OCI-LY7 (cell line): ENCODE measurements around the gene ADD3. TPM values are rescaled to one million over a fixed set of nuclear protein-coding genes. Genes with fewer than 3 reads are reported as not detected.
"Not testable (repeated sequence)": the region's sequence is repeated elsewhere in the genome, so short reads cannot be mapped to it uniquely, and the experiment has no call there.

Experiments used
- BruUV-seq: library from RNA; stranded (reverse); fragments of 400-500 nt; replicated peaks from 2 replicates; lab custom pipeline; 2021; lab: Mats Ljungman, UMichigan
- CTCF ChIA-PET: fragments of 300-600 bp; sonication (Branson Sonifier 250); formaldehyde crosslinking; loops from one replicate; lab custom pipeline; 2022; ENCODE audit warnings: antibody characterized with exemption; ENCODE audit not compliant: unreplicated experiment; lab: Charles Lee
- POLR2A ChIA-PET: fragments of 300-600 bp; sonication (Branson Sonifier 250); formaldehyde crosslinking; loops from one replicate; lab custom pipeline; 2022; ENCODE audit warnings: antibody characterized with exemption; lab: Charles Lee
- DNase-seq: peaks from one replicate; pipeline ENCODE4 v3.0.0-alpha.2; 2015; ENCODE audit warnings: low spot score
- H2AFZ ChIP-seq: fragments of 200-600 bp; sonication (generic), shearing (Covaris generic); 2 replicates; pipeline ENCODE4 v1.6.1; 2014; ENCODE audit warnings: mild to moderate bottlenecking, antibody characterized with exemption, low read length, moderate library complexity
- H3K27ac ChIP-seq: fragments of 200-600 bp; sonication (generic); 2 replicates; pipeline ENCODE4 v1.5.1; 2014; ENCODE audit warnings: mixed run types, low read depth, mild to moderate bottlenecking, moderate library complexity, low read length, inconsistent platforms; ENCODE audit not compliant: poor library complexity, severe bottlenecking
- H3K36me3 ChIP-seq: fragments of 200-600 bp; sonication (generic); 2 replicates; pipeline ENCODE4 v1.6.1; 2014; ENCODE audit warnings: mild to moderate bottlenecking, antibody characterized with exemption, low read length, moderate library complexity, mixed read lengths; ENCODE audit not compliant: insufficient read depth
- H3K4me1 ChIP-seq: fragments of 200-600 bp; sonication (generic); 2 replicates; pipeline ENCODE4 v1.5.1; 2014; ENCODE audit warnings: mild to moderate bottlenecking, low read length; ENCODE audit not compliant: insufficient read depth, poor library complexity, severe bottlenecking
- H3K4me2 ChIP-seq: fragments of 200-600 bp; sonication (generic); 2 replicates; pipeline ENCODE4 v1.6.1; 2014; ENCODE audit warnings: mild to moderate bottlenecking, low read length
- H3K4me3 ChIP-seq: fragments of 200-600 bp; sonication (generic); 2 replicates; pipeline ENCODE4 v1.5.1; 2014; ENCODE audit warnings: mild to moderate bottlenecking, low read depth, low read length; ENCODE audit not compliant: poor library complexity, severe bottlenecking
- H3K79me2 ChIP-seq: fragments of 200-600 bp; sonication (generic); 2 replicates; pipeline ENCODE4 v1.6.1; 2016; ENCODE audit warnings: low read depth, mild to moderate bottlenecking, low read length, moderate library complexity, mixed read lengths; ENCODE audit not compliant: insufficient read depth
- H3K9me2 ChIP-seq: fragments of 200-600 bp; sonication (generic); 2 replicates; pipeline ENCODE4 v1.6.1; 2016; ENCODE audit warnings: mild to moderate bottlenecking, low read length, mixed read lengths; ENCODE audit not compliant: insufficient read depth
- H3K9me3 ChIP-seq: fragments of 200-600 bp; sonication (generic); 2 replicates; pipeline ENCODE4 v1.6.1; 2014; ENCODE audit warnings: mild to moderate bottlenecking, mixed run types, low read length, mixed read lengths
- H4K20me1 ChIP-seq: fragments of 200-600 bp; sonication (generic); 2 replicates; pipeline ENCODE4 v1.6.1; 2014; ENCODE audit warnings: mild to moderate bottlenecking, antibody characterized with exemption, low read length, moderate library complexity, mixed read lengths; ENCODE audit not compliant: insufficient read depth
- CTCF ChIP-seq: fragments of 200-600 bp; sonication (generic); conservative IDR thresholded peaks from 2 replicates; pipeline ENCODE4 v1.5.1; 2014; ENCODE audit warnings: mild to moderate bottlenecking, antibody characterized with exemption, low read length, moderate library complexity, mixed read lengths
- EZH2phosphoT487 ChIP-seq: fragments of 200-600 bp; sonication (generic); IDR thresholded peaks from 2 replicates; pipeline ENCODE4 v1.6.1; 2018; ENCODE audit warnings: low read depth, borderline replicate concordance, mild to moderate bottlenecking, mixed run types, antibody characterized with exemption, low read length, moderate library complexity, mixed read lengths
- intact Hi-C: fragments of 100-400 bp; cut with micrococcal nuclease; formaldehyde crosslinking; loops from one replicate; pipeline ENCODE4 v1.10.0; 2022; ENCODE audit not compliant: unreplicated experiment
- total RNA-seq, 2 experiments: library from RNA; depleted of rRNA in 1 of 2; stranded (reverse); fragments of >200 nt in 1 of 2; shearing (Covaris generic) in 1 of 2; gene quantifications; 2 replicates each; pipeline ENCODE4 v1.2.3, GENCODE V29; 2014 to 2022

Gene ADD3
- total RNA-seq, 2 experiments from 2014 or later, result 75.8 to 89.7 TPM

DNA sequence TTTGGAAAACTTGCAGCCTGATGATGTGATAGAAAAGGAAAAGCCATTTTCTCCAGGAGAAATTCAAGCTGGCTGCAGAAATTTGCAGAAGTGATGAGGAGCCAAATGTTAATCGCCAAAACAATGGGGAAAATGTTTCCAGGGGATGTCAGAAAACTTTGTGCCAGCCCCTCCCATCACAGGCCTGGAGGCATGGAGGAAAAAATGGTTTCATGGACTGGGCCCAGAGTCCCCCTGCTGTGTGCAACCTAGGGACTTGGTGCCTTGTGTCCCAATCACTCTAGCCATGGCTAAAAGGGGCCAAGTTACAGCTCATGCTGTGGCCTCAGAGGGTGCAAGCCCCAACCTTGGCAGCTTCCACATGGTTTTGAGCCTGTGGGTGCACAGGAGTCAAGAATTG, 41.0 kb downstream of the ADD3 start:
- no peak overlapping the region for H3K4me2 ChIP-seq
- H3K36me3 ChIP-seq, result peaks cover 18% of the 10 kb centered on the region; the same call in 1 of the 2 replicates
- H2AFZ ChIP-seq, result no peak overlapping the region
- H3K4me1 ChIP-seq, result no peaks in the 10 kb centered on the region
- BruUV-seq, result no TSS peak
- H3K27ac ChIP-seq, result no peak overlapping the region
- CTCF ChIA-PET, result no interaction called here
- H3K79me2 ChIP-seq, result peaks cover 27% of the 10 kb centered on the region; the same call in 1 of the 2 replicates
- H4K20me1 ChIP-seq, result peaks cover 4% of the 10 kb centered on the region; the same call in 1 of the 2 replicates
- intact Hi-C loops, result no loop called here
- peaks cover 16% of the 10 kb centered on the region; the same call in 1 of the 2 replicates for H3K9me3 ChIP-seq
- no peak overlapping the region for H3K4me3 ChIP-seq
- H3K9me2 ChIP-seq, result no peaks in the 10 kb centered on the region
- DNase-seq, result no peak
- TF ChIP-seq EZH2phosphoT487 (no peak), CTCF (no peak)
- POLR2A ChIA-PET, result no interaction called here

DNA sequence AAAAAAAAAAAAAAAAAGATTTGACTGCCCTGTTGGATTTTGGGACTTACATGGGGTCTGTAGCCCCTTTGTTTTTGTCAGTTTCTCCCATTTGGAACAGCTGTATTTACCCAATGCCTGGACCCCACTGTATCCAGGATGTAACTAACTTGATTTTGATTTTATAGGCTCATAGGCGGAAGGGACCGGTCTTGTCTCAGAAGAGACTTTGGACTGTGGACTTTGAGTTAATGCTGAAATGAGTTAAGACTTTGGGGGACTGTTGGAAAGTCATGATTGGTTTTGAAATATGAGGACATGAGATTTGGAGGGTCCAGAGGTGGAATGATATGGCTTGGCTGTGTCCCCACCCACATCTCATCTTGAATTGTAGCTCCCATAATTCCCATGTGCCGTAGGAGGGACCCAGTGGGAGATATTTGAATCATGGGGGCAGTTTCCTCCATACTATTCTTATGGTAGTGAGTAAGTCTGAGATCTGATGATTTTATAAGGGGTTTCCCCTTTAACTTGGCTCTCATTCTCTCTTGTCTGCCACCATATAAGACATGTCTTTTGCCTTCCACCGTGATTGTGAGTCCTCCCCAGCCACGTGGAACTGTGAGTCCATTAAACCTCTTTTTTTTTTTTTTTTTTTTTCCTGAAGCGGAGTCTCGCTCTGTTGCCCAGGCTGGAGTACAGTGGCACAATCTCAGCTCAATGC, 42.3 kb downstream of the ADD3 start:
- H3K9me2 ChIP-seq, H3K27ac ChIP-seq, DNase-seq, H2AFZ ChIP-seq, H3K4me1 ChIP-seq, H4K20me1 ChIP-seq, intact Hi-C loops, CTCF ChIA-PET, H3K4me3 ChIP-seq, H3K4me2 ChIP-seq, BruUV-seq: not testable (repeated sequence)
- peaks cover 18% of the 10 kb centered on the region; the same call in 1 of the 2 replicates for H3K36me3 ChIP-seq
- peaks cover 23% of the 10 kb centered on the region; the same call in 1 of the 2 replicates for H3K79me2 ChIP-seq
- POLR2A ChIA-PET, result interaction anchor here (0.6 to 1.3 kb wide), 3 partner anchors 28 to 142 kb away, joined by 3 to 6 read pairs (median 5); no protein-coding TSS in a partner anchor
- peaks cover 16% of the 10 kb centered on the region; the same call in 1 of the 2 replicates for H3K9me3 ChIP-seq

GRCh38 chr10:110051487-110051886, 43.7 kb downstream of the ADD3 start:
- ChIA-PET CTCF (no interaction called here), POLR2A (interaction anchor here (1.3 kb wide), 1 partner anchor 27 kb away, joined by 5 read pairs; no protein-coding TSS in a partner anchor)
- no peak for DNase-seq
- no peak overlapping the region for H2AFZ ChIP-seq
- peaks cover 20% of the 10 kb centered on the region; the same call in 1 of the 2 replicates for H3K79me2 ChIP-seq
- H3K36me3 ChIP-seq, result peaks cover 18% of the 10 kb centered on the region; the same call in 1 of the 2 replicates
- BruUV-seq, result no TSS peak
- H3K27ac ChIP-seq, result no peak overlapping the region
- peaks cover 4% of the 10 kb centered on the region; the same call in 1 of the 2 replicates for H4K20me1 ChIP-seq
- no peaks in the 10 kb centered on the region for H3K9me2 ChIP-seq
- no peak for TF ChIP-seq CTCF
- no peak for TF ChIP-seq EZH2phosphoT487
- peaks cover 16% of the 10 kb centered on the region; the same call in 1 of the 2 replicates for H3K9me3 ChIP-seq
- no peaks in the 10 kb centered on the region for H3K4me1 ChIP-seq
- intact Hi-C loops, result no loop called here
- H3K4me3 ChIP-seq, result no peak overlapping the region
- H3K4me2 ChIP-seq, result no peak overlapping the region
